ENCODE measurements around the gene APOA4. TPM values are rescaled to one million over a fixed set of nuclear protein-coding genes. Genes with fewer than 3 reads are reported as not detected.

Gene APOA4
- total and polyA plus RNA-seq, 12 donors, result 0.17 to 1.1 TPM; not detected in 10

DNA sequence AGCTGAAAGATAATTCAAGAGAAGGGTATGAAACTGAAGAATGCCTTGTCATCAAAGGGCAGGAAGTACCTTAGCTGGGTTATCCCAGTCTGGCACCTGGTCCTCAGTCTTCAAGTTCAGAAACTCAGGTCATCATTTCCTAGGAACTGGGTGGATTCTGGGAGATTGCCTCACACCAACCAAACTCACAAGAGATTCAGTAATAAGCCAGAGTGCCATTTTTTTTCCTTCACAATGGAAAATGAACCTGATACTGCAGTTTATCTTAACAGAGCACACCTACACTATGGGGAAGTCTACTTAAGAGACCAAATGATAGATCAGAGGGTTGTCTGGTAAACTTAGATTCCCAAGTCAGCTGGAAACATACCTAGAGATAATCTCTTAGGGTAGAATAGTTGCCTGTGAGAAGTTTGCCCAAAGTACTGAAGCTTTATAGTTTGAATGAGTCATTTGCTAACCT lies 46.6 kb downstream of the APOA4 start:
- no peak for DNase-seq
- TF ChIP-seq POLR2A (IDR thresholded peaks at IDR 0.05), result no peak
- TF ChIP-seq, protein P1, sequence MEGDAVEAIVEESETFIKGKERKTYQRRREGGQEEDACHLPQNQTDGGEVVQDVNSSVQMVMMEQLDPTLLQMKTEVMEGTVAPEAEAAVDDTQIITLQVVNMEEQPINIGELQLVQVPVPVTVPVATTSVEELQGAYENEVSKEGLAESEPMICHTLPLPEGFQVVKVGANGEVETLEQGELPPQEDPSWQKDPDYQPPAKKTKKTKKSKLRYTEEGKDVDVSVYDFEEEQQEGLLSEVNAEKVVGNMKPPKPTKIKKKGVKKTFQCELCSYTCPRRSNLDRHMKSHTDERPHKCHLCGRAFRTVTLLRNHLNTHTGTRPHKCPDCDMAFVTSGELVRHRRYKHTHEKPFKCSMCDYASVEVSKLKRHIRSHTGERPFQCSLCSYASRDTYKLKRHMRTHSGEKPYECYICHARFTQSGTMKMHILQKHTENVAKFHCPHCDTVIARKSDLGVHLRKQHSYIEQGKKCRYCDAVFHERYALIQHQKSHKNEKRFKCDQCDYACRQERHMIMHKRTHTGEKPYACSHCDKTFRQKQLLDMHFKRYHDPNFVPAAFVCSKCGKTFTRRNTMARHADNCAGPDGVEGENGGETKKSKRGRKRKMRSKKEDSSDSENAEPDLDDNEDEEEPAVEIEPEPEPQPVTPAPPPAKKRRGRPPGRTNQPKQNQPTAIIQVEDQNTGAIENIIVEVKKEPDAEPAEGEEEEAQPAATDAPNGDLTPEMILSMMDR (IDR thresholded peaks at IDR 0.05), result no peak
- peaks cover 0 to 48% of the 10 kb centered on the region in 2 donors for H3K36me3 ChIP-seq (replicated peaks in 1 of 2)
- peaks cover 12 to 16% of the 10 kb centered on the region in 2 donors for H3K4me1 ChIP-seq (replicated peaks in 1 of 2)
- intact Hi-C loops (cut with DNase I), result no loop called here
- no peak overlapping the region for H3K4me3 ChIP-seq
- no peaks in the 10 kb centered on the region for H3K27me3 ChIP-seq
- H3K9me3 ChIP-seq (replicated peaks in 1 of 3), result no peaks in the 10 kb centered on the region
- no peak overlapping the region for H3K27ac ChIP-seq

DNA sequence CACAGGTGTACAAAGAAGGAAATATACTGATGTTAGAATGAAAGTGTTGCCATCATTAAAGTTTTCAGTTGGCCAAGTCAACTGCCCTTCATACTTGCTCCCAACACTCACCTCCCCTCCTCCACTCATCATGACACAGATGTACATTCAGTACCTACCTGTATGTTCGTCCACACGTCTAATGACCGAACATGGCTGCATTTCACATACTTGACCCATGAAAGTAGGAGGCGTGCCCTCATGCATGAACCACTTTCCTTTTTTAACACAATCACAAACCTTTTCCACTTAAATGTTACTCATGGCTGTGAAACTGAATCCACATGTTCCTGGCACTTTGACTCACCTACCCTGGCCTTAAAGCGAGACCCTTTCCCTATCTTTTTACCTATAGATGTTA lies 47.1 kb downstream of the APOA4 start:
- TF ChIP-seq POLR2A (IDR thresholded peaks at IDR 0.05), result no peak
- TF ChIP-seq, protein P1 (IDR thresholded peaks at IDR 0.05), result no peak
- Histone ChIP-seq H3K27ac (no peak overlapping the region), H3K4me1 (replicated peaks in 1 of 2) (peaks cover 16 to 21% of the 10 kb centered on the region in 2 donors), H3K4me3 (no peak overlapping the region), H3K36me3 (replicated peaks in 1 of 2) (peaks cover 0 to 43% of the 10 kb centered on the region in 2 donors), H3K9me3 (replicated peaks in 1 of 3) (no peaks in the 10 kb centered on the region), H3K27me3 (no peaks in the 10 kb centered on the region)
- no peak for DNase-seq
- 85 to 97% (median 91%) methylated on average over 5 of the region's 5 CpGs for WGBS, 4 donors
- intact Hi-C loops (cut with DNase I), result no loop called here

DNA sequence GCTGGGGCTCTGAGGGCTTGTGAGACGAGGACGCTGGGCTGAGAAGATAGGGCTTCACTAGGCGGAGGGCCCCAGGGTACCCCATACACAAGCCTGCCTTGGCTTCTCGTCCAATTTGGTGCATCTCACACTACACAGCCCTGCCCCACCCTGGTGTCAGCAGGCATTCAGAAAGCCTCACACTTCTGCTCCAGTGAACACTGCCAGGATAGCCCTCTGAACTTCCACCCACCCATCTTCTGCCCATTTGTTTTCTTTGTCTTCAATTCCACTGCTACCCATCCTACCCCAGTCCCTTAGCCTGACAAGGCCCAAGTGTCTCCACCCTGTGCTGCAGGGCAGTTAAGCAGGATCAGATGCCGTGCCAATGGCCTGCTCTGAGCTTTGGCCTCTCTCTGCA lies 48.4 kb downstream of the APOA4 start:
- no peaks in the 10 kb centered on the region for H3K9me3 ChIP-seq (replicated peaks in 1 of 3)
- WGBS, 4 donors, result 87 to 95% (median 89%) methylated on average over 4 to 5 of the region's 5 CpGs
- H3K27me3 ChIP-seq, result no peaks in the 10 kb centered on the region
- TF ChIP-seq, protein P1 (IDR thresholded peaks at IDR 0.05), result no peak
- no peak for TF ChIP-seq POLR2A (IDR thresholded peaks at IDR 0.05)
- no peak overlapping the region for H3K4me3 ChIP-seq
- intact Hi-C loops (cut with DNase I), result no loop called here
- peaks cover 0 to 29% of the 10 kb centered on the region in 2 donors for H3K36me3 ChIP-seq (replicated peaks in 1 of 2)
- no peak for DNase-seq
- H3K4me1 ChIP-seq (replicated peaks in 1 of 2), result peaks cover 16 to 26% of the 10 kb centered on the region in 2 donors
- no peak overlapping the region for H3K27ac ChIP-seq

DNA sequence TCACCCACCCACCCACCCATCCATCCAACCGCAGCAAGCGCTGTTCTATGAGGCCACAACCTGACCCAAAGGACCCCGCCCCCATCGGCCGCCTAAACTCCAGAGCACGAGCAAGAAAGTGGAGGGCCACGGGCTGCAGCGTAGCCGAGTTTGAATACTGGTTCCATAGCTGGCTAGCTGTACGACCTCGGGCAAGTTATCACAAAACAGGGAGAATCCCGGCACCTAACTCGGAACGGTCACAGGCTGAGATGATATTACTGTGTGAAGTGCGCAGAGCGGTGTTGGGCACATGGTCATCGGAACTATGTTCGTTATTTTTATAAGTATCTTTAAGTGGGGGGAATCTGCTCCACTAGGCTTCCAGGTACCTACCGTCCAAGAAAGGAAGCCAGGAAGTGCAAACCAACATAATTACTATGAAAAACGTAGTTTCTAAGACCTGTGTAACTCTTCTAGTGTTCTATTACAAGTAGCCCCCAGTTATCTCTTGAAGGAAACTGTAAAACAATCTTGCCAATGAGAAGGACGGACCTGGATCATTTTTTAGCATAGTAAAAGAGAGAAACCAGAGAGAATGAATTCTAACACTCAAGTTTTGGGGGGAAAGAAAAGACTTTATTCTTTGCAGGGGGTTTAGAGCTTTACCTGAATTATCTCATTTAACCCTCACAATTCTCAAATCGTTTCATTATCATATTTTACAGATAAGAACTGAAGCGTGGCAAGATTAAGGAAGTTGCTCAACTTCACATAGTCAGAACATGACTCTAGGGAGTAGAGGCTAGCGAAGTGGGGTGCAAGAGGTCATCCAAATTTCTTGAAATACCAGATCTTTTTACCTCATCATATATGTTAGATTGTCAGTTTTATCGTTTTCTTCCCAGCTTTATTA lies 49.7 kb downstream of the APOA4 start:
- Histone ChIP-seq H3K4me3 (peak overlapping the region in 3 of 4 donors; percentile 69 to 93 (median 85)), H3K4me1 (replicated peaks in 1 of 2) (peaks cover 16 to 26% of the 10 kb centered on the region in 2 donors), H3K9me3 (replicated peaks in 1 of 3) (no peaks in the 10 kb centered on the region), H3K27me3 (no peaks in the 10 kb centered on the region), H3K36me3 (replicated peaks in 1 of 2) (peaks cover 0 to 23% of the 10 kb centered on the region in 2 donors), H3K27ac (peak overlapping the region; percentile 70 to 93 (median 90))
- no peak for DNase-seq
- intact Hi-C loops (cut with DNase I), result no loop called here
- TF ChIP-seq, protein P1 (IDR thresholded peaks at IDR 0.05), result no peak
- 3 to 7% (median 5%) methylated on average over 16 to 25 of the region's 25 CpGs for WGBS, 4 donors
